Heart left ventricle (tissue), 16 donors: Measurements from ENCODE around the gene ATXN1. TPM values are rescaled to one million over a fixed set of nuclear protein-coding genes. Genes with fewer than 3 reads are reported as not detected.

Experiments
- ATAC-seq, 4 donors: fragments of 200-7000 bp; cut with Tn5 transposase; one replicate each; pipeline ENCODE4 v1.9.1; 2020 to 2022; ENCODE audit warnings: moderate library complexity in 4 of 4, mild to moderate bottlenecking in 3 of 4, moderate number of reproducible peaks in 1 of 4
- DNase-seq, 5 donors: peaks; one replicate each; pipeline ENCODE4 v3.0.0-alpha.2; 2020
- H3K27ac ChIP-seq, 12 donors: fragments of 200-600 bp; sonication (generic) in 4 of 12; one replicate each; pipeline versions ENCODE4 v1.5.0 to v1.8.0; 2016 to 2022; ENCODE audit warnings: mild to moderate bottlenecking in 2 of 12
- H3K27me3 ChIP-seq, 9 donors: fragments of 200-600 bp; sonication (generic) in 2 of 9; one replicate each; pipeline versions ENCODE4 v1.5.1 to v1.8.0; 2016 to 2022; ENCODE audit warnings: mild to moderate bottlenecking in 3 of 9
- H3K36me3 ChIP-seq, 9 donors: fragments of 200-600 bp; sonication (generic) in 2 of 9; one replicate each; pipeline versions ENCODE4 v1.5.0 to v1.8.0; 2018 to 2022; ENCODE audit warnings: mild to moderate bottlenecking in 2 of 9
- H3K4me1 ChIP-seq, 12 donors: fragments of 200-600 bp; sonication (generic) in 4 of 12; one replicate each; pipeline versions ENCODE4 v1.5.0 to v1.8.0; 2016 to 2022; ENCODE audit warnings: mild to moderate bottlenecking in 3 of 12
- H3K4me3 ChIP-seq, 12 donors: fragments of 200-600 bp; sonication (generic) in 4 of 12; one replicate each; pipeline versions ENCODE4 v1.5.0 to v1.8.0; 2017 to 2022; ENCODE audit warnings: mild to moderate bottlenecking in 9 of 12, moderate library complexity in 4 of 12
- H3K9me3 ChIP-seq, 12 donors: fragments of 200-600 bp; sonication (generic) in 4 of 12; one replicate each; pipeline versions ENCODE4 v1.5.0 to v1.8.0; 2016 to 2022; ENCODE audit warnings: mild to moderate bottlenecking in 1 of 12
- POLR2A ChIP-seq, 2 donors: fragments of 450-650 bp; IDR thresholded peaks; one replicate each; pipeline ENCODE4 v1.6.1; 2017; ENCODE audit warnings: antibody characterized with exemption in 2 of 2, mild to moderate bottlenecking in 2 of 2, moderate library complexity in 2 of 2
- WGBS, 4 donors: extraction: QIAGEN DNeasy Blood & Tissue Kit in 2 of 4; methylation state at CpG; one replicate each; pipeline versions ENCODE4 v1.1.5 to v1.1.7; 2013 to 2018; 5-methylcytosine and 5-hydroxymethylcytosine counted together
- intact Hi-C, 10 donors: fragments of 100-400 bp; cut with DNase I; formaldehyde crosslinking; loops; one replicate each; pipeline versions ENCODE4 v1.11.1 to v1.14.2; 2022
- polyA plus RNA-seq, 2 donors: library from polyadenylated mRNA; stranded (reverse); fragments of 200-250 nt; gene quantifications; one replicate each; pipeline ENCODE4 v1.2.3, GENCODE V29; 2013
- total RNA-seq, 9 donors: library from RNA; depleted of rRNA in 2 of 9; stranded (reverse); fragments of >200 nt in 2 of 9; fragmentation: NEBNext Ultra II Directional in 3 of 9; extraction: Animal tissue kit (Norgen Biotek cat#: 25700) in 3 of 9; gene quantifications; one replicate each; pipeline versions ENCODE4 v1.1.0 to v1.2.4, GENCODE V29; 2016 to 2023
- TF ChIP-seq, protein P1 (sequence below), 12 donors: fragments of 200-600 bp; sonication (generic) in 4 of 12; IDR thresholded peaks; one replicate each; pipeline versions ENCODE4 v1.5.0 to v1.8.0; 2018 to 2022; ENCODE audit warnings: antibody characterized with exemption in 12 of 12, mild to moderate bottlenecking in 5 of 12
- donor health status: ischemic (EF 13 %, LVEDD 7.1; RV severe dilation, severe dysfunction).
- donor health status: healthy with polysubstance abuse.
- donor health status: DM: no; HTN: yes; CAD: no.
- donor health status: DM: no; HTN: no; CAD: no.
- donor health status: ischemic (EF 25% LVEDD 6.9; RV normal size, moderate dysfunction).
- donor health status: ischemic (EF 25% LVEDD 5.7; RV mildly dilated, moderate dysfunction).
- donor health status: healthy.
- donor health status: DM: yes; HTN: yes; CAD: no.
- donor health status: ischemic (EF 35%, LVEDD 5.7; RV mildly dilated, moderate dysfunction).
- donor health status: nonischemic (EF 11% LVEDD 7.7; RV severe dilation, severe dysfunction).
- donor health status: DM: yes; HTN: yes; CAD: no.
- donor health status: PGD.
- donor health status: ischemic (EF 29% LVEDD 5.4; RV normal size, mild dysfunction).
- donor health status: nonischemic (EF 23%, LVEDD 6.1; RV moderate dilation, normal function).

ATXN1 gene
- total and polyA plus RNA-seq, 11 donors, result 8.7 to 51.8 (median 36.0) TPM

DNA sequence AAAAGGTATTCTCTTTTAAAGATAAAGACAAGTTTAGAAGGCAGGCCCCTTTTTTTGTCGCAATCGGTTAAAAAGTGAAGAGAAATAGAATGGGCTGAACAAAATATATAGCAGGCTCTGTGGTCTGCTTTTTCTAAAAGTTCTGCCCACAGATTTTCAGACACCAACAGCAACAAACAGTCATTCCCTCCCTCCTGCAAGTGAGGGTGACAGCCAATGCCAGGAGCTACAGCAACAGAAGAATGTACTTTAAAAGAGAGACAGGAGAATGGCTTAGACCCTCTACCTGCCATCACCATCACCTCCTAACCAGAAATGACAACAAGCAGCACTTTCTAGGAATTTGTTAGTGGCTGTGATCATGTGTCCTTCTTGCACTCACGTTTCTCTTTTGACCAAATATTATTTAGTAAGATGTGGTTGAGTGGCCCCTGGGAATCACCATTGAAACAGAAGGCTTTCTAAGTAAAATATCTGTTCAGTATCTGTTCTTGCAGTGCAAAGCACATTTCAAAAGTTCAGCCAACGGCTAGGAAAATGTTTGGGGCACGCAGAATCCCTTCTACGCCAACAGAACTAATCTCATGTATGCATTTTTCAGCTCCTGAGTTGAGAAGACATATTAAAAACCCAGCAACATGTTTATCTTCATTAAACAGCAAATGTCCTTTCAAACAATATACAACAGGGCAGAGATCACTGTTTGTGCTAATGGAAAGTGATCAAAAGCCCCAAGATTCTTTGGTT is 248.5 kb downstream of the ATXN1 start:
- DNase-seq (no peak), ATAC-seq (no peak)
- TF ChIP-seq, protein P1, sequence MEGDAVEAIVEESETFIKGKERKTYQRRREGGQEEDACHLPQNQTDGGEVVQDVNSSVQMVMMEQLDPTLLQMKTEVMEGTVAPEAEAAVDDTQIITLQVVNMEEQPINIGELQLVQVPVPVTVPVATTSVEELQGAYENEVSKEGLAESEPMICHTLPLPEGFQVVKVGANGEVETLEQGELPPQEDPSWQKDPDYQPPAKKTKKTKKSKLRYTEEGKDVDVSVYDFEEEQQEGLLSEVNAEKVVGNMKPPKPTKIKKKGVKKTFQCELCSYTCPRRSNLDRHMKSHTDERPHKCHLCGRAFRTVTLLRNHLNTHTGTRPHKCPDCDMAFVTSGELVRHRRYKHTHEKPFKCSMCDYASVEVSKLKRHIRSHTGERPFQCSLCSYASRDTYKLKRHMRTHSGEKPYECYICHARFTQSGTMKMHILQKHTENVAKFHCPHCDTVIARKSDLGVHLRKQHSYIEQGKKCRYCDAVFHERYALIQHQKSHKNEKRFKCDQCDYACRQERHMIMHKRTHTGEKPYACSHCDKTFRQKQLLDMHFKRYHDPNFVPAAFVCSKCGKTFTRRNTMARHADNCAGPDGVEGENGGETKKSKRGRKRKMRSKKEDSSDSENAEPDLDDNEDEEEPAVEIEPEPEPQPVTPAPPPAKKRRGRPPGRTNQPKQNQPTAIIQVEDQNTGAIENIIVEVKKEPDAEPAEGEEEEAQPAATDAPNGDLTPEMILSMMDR (IDR thresholded peaks at IDR 0.05), result no peak
- no peak for TF ChIP-seq POLR2A (IDR thresholded peaks at IDR 0.05)
- WGBS, 4 donors, result 76 to 83% (median 78%) methylated on average over 6 of the region's 6 CpGs
- peak overlapping the region in 1 of 12 donors; percentile 10 for H3K27ac ChIP-seq
- H3K9me3 ChIP-seq, result no peaks in the 10 kb centered on the region
- H3K4me3 ChIP-seq, result no peak overlapping the region
- H3K27me3 ChIP-seq, result no peaks in the 10 kb centered on the region
- intact Hi-C loops, result loop anchor here in 9 of 10 donors (2.0 to 10.0 kb wide), 10 partner anchors 170 to 575 kb away; partner anchors contain the start of gene ATXN1 (in 6 of the 9)
- peaks cover 0 to 47% (median 35%) of the 10 kb centered on the region in 12 donors for H3K4me1 ChIP-seq
- no peaks in the 10 kb centered on the region for H3K36me3 ChIP-seq

DNA sequence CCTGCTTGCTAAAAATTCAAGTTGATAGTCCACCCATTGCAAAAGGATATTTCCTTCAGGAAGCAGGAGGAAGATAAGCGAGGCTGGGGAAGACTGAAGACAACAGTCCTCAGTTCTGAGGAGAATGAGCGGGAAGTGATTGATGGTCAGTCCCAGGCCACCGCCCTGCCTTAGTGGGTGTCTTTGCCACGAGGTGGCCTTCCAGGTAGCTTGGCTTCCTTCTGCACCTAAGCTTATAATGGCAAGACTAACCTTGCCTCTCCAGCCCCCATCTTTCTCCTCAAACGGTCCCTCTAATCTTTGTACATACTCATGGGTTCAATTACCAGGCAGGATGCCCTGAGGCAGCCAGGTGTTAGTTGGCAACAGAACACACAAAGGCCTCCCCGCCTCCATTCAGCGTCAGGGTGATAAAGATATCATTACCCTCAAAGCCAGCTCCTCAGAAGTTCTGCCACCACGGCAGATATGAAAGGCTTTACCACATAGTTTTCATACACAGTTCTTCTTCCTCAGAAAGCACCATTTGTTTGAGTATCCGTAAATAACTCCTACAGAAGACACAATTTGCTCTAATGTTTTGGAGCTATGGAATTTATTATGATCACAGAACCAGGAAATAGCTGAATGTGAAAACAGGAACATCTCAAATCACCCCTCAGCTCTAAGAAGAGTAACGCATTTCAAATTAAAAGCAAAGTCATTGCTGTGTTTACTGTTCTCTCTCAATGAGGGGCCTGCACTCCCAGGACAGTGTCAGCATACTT is 249.4 kb downstream of the ATXN1 start:
- intact Hi-C loops, result loop anchor here in 9 of 10 donors (2.0 to 10.0 kb wide), 10 partner anchors 170 to 575 kb away; partner anchors contain the start of gene ATXN1 (in 7 of the 9)
- ATAC-seq (no peak), DNase-seq (no peak)
- Histone ChIP-seq H3K27ac (peak overlapping the region in 1 of 12 donors; percentile 3), H3K4me1 (peaks cover 0 to 43% (median 35%) of the 10 kb centered on the region in 12 donors), H3K4me3 (no peak overlapping the region), H3K36me3 (no peaks in the 10 kb centered on the region), H3K27me3 (no peaks in the 10 kb centered on the region), H3K9me3 (no peaks in the 10 kb centered on the region)
- WGBS, 4 donors, result 53 to 62% (median 58%) methylated on average over 9 to 10 of the region's 10 CpGs
- TF ChIP-seq, protein P1 (IDR thresholded peaks at IDR 0.05), result no peak
- no peak for TF ChIP-seq POLR2A (IDR thresholded peaks at IDR 0.05)

DNA sequence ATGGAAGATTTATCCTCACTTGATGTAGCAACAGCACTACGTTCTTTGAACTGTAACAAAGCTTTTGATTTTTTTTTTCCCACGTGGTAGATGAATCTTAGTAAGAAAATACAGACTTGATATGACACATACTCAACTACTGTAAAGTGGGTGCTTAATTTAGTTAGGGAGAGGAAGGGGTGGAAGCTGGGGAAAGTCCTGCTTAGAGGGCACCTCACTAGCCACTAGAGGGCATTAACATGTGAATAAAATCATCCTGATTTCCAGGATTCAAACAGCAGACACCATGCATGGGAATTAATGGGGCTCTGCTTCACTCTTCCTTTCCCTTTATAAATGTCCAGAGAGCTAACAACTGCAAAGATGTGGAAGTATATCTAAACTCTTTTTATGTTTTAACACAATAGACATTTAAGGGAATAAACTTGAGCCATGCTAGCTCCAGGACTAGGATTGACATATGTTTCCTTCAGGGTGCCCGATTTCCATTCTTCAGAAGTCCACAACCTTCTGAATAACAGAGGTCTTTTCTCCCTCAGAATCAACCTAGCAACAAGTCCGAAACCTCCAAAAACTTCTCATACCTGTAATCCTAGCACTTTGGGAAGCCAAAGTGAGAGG is 250.1 kb downstream of the ATXN1 start:
- Histone ChIP-seq H3K27me3 (no peaks in the 10 kb centered on the region), H3K4me3 (no peak overlapping the region), H3K27ac (no peak overlapping the region), H3K4me1 (peaks cover 0 to 46% (median 35%) of the 10 kb centered on the region in 12 donors), H3K36me3 (no peaks in the 10 kb centered on the region), H3K9me3 (no peaks in the 10 kb centered on the region)
- DNase-seq, result no peak
- TF ChIP-seq POLR2A (IDR thresholded peaks at IDR 0.05), result no peak
- TF ChIP-seq, protein P1 (IDR thresholded peaks at IDR 0.05), result peak; percentile 51 to 79 (median 63)
- ATAC-seq, result peak in 3 of 4 donors; percentile 56 to 66 (median 62)
- intact Hi-C loops, result loop anchor here in 9 of 10 donors (2.0 to 10.0 kb wide), 10 partner anchors 169 to 576 kb away; partner anchors contain the start of gene ATXN1 (in 6 of the 9)
- WGBS, 4 donors, result 56 to 67% (median 61%) methylated on average over 4 of the region's 4 CpGs
